HG03103 (cell line): Measurements from ENCODE around the gene VPS37C.
"Not testable (repeated sequence)": the region's sequence is repeated elsewhere in the genome, so short reads cannot be mapped to it uniquely, and the experiment has no call there.

Experiments used
- ATAC-seq: cut with Tn5 transposase; IDR thresholded peaks from one replicate; pipeline ENCODE4 v1.9.1; 2021; ENCODE audit warnings: low read depth; ENCODE audit not compliant: unreplicated experiment

Gene VPS37C

GRCh38 chr11:61161190-61162091 is at the start of gene VPS37C:
TSS of gene VPS37C (minus strand) at chr11:61161426. CDS start at chr11:61138829, 22,597 bp downstream.
- peak; percentile 63 for ATAC-seq

DNA sequence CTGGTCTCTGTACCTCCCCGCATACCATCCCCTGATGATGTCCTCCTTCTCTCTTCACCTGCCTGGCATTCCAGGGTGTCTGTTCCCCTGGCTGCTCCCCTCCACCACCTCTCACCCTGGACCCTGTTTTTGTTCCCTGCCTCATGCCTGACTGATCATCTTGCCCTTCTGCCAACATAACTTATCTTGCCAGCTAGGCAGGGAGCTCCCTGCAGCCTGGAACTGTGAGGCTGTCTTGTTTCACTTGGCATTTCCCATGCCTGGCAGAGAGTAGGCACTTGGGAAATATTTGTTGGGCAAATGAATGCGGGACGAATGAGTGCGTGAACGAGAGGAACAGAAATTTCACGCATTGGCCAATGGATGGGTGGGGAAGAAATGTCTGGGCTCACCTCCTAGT is 49.4 kb upstream of the VPS37C start:
- not testable (repeated sequence) for ATAC-seq

- ATAC-seq = not testable (repeated sequence)
These were observed 46.5 kb upstream of the VPS37C start for GRCh38 chr11:61207636-61208310.

DNA sequence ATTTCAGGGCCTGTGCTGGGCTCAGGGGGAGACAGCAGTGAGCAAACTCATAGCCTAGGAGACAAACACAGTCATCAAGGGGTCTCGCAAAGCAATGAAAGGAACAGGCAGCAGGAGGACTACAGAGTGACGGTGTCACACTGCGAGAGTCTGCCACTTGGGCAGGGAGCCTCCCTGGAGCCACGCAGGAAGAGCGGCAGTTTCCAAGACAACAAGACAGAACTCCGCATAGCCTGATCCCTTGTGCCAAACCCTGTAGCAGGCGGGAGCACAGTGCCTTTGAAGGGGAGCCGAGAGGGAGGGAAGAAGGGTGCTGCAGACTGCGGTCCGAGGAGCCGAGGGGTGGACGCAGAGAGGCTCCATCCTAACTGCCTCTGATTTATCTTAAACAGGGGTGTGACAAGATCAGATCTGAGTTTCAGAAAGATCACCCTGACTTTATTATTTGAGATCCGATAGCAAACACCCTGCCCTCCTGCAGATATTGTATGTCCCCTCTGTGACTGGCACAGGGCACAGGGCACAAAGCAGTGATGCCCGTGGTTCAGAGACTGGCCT is 43.4 kb upstream of the VPS37C start:
- ATAC-seq = not testable (repeated sequence)

- ATAC-seq = not testable (repeated sequence)
These were observed 42.6 kb upstream of the VPS37C start for GRCh38 chr11:61203873-61204272.

GRCh38 chr11:61202950-61203746 is 41.9 kb upstream of the VPS37C start, which contains the start of gene PGA3:
TSS of gene PGA3 (plus strand) at chr11:61203515. CDS start at chr11:61203565, 50 bp downstream.
- ATAC-seq = not testable (repeated sequence)

- no peak for ATAC-seq
These were observed 40.2 kb upstream of the VPS37C start for GRCh38 chr11:61201476-61201875.

DNA sequence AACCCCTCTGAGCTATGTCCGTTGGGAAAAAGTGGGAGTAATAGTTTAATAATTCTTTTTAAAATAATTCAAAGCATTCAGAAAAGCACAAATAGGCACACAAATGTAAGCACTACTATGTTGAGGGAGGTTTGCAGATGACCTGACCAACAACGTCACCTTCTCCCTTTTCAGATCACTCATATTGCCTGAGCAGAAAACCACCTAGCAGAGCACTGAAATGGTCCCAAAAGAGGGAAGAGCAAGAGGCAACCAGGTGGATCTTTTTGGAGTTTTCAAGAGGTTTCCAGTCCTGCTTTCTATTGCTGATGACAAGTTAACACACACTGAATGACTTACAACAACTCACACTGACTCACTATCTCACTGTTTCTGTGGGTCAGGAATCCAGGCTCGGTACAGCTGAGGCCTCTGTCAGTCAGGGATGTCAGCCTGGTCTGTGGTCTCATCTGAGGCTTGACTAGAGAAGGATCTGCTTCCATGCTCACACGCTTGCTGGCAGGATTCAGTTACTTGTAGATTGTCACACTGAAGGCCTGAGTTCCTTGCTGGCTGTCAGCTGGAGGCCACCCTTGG is 37.8 kb upstream of the VPS37C start:
- no peak for ATAC-seq

DNA sequence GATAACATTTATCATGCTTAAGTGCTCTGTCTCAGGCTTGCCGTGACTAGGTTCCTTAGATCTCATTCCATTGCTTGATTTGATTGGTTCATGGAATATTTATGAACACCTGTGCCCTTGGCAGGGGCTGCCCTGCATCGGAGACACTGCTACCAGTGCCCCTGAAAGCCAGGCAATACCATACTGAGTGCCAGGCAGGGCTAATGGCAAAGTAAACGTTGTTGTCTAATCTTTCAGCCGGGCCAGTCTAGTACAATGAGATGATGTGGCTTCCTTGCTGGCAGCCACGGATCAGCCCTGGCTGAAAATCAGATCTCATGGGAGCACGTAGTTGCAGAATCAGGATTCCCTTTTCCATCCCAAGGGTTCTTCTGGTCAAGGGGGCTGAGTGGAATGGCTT is 37.1 kb upstream of the VPS37C start:
- ATAC-seq = no peak

- no peak for ATAC-seq
These were observed 34.5 kb upstream of the VPS37C start for GRCh38 chr11:61195719-61196118.

GRCh38 chr11:61194981-61195695 is 33.9 kb upstream of the VPS37C start:
- no peak for ATAC-seq

DNA sequence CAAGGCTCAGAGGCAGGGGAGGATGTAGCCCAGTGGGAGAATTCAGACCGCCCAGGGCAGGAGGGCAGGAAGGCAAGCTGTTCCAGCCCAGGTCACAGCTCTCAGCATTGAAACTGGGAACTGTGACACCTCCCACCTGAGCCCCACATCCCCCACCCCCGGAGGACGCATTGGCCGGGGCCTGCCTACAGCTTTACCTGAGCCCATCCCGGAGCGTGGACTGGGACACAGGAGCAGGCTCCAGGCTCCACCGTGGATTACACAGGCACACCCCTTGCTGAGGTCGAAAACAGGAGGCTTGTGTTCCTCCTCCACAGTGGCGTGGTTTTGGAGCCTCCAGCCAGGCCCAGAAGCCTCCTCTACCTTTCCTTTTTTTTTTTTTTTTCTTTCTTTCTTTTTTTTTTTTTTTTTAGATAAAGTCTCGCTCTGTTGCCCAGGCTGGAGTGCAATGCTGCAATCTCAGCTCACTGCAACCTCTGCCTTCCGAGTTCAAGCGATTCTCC is 33.0 kb upstream of the VPS37C start:
- no peak for ATAC-seq

DNA sequence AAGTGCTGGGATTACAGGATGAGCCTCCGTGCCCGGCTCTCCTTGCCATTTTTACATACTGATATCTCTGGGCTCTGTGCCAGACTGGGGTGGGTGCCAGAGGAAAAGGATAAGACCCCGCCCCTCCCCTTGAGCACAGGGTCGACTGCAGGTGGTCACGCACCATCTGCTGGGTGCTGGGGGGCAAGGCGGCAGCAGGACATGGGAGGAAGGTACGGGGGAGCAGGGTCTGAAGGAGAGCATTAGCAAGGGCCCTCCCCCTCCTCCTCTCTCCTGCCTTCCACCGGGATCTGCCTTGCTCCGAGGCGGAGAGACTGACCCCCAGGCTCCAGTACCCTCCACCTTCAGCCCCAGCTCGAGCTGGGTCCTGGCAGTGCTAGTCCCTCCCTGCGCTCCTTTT is 32.4 kb upstream of the VPS37C start:
- no peak for ATAC-seq

DNA sequence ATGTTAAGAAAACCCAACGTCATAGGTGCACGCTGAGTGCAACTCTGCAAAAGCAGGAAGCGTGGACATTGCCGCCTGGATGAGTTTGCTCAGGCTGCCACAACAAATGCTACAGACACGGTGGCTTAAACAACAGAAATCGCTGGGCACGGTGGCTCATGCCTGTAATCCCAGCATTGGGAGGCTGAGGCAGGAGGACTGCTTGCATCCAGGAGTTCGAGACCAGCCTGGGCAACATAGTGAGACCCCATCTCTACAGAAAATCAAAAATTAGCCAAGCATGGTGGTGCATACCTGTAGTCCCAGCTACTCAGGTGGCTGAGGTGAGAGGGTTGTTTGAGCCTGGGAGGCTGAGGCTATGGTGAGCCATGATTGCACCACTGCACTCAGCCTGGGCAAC is 28.7 kb upstream of the VPS37C start:
- ATAC-seq = no peak

- no peak for ATAC-seq
These were observed 26.4 kb upstream of the VPS37C start for GRCh38 chr11:61187505-61188130.

DNA sequence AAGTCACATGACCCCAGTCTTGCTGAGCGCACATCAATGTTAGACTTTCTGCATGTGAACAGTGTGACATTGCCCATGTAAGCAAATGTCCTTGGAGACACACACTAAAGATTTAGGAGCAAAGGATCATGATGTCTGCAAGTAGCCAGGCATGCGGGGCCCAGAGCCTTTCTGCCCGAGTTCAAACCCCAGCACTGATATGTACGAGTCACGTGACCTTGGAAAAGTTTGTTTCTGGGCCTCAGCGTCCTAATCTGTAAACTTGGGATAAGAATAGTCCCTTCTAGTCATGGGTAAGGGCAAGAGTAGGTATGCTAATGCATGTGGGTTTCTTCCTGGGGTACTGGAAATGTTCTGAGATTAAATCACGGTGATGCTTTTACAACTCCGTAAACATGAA is 25.3 kb upstream of the VPS37C start:
- ATAC-seq = no peak

DNA sequence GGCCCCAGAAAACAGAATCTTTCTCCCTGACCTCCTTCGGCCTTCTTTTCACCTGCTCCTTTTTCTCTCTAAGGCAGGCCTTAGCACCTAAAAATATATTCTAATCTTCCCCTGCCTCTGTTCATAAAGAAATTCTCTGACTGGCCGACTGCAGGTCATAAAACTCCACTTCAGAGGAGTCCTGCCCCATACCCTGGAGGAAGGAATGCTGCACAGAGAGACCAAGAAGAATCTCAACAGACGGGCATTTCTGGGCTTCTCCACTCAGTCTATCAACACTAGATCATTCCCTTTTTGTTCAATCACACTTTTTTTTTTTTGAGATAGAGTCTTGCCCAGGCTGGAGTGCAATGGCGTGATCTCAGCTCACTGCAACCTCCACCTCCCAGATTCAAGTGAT is 22.4 kb upstream of the VPS37C start:
- ATAC-seq = no peak

- no peak for ATAC-seq
These were observed 20.3 kb upstream of the VPS37C start for GRCh38 chr11:61181489-61181888.

GRCh38 chr11:61180205-61180604 is 19.0 kb upstream of the VPS37C start:
- ATAC-seq = not testable (repeated sequence)
